Mesothelial cell of epicardium (in vitro differentiated cells): ENCODE data around the gene NLRP5. TPM values are rescaled to one million over a fixed set of nuclear protein-coding genes. Genes with fewer than 3 reads are reported as not detected.

Source experiments
- DNase-seq, 2 experiments: peaks; one replicate each; pipeline ENCODE4 v3.0.0; 2021; ENCODE audit warnings: low spot score in 2 of 2; ENCODE audit not compliant: unreplicated experiment in 2 of 2
- H3K27ac Mint-ChIP-seq: 2 replicates; pipeline ENCODE4 v1.8.0; 2021; ENCODE audit warnings: mixed read lengths
- H3K27me3 Mint-ChIP-seq: 2 replicates; pipeline ENCODE4 v1.8.0; 2021; ENCODE audit warnings: low read depth, mixed read lengths
- H3K36me3 Mint-ChIP-seq: 2 replicates; pipeline ENCODE4 v1.8.0; 2021; ENCODE audit warnings: mixed read lengths
- H3K4me1 Mint-ChIP-seq: 2 replicates; pipeline ENCODE4 v1.8.0; 2021; ENCODE audit warnings: mixed read lengths
- H3K4me3 Mint-ChIP-seq: 2 replicates; pipeline ENCODE4 v1.8.0; 2021; ENCODE audit warnings: mild to moderate bottlenecking, moderate library complexity, mixed read lengths
- H3K9me3 Mint-ChIP-seq: 2 replicates; pipeline ENCODE4 v1.8.0; 2021; ENCODE audit warnings: mixed read lengths
- total RNA-seq: library from RNA; stranded (reverse); gene quantifications from 3 replicates; pipeline ENCODE4 v1.2.1, GENCODE V29; 2021
- TF ChIP-seq, protein P1 (sequence below): fragments of 200-600 bp; sonication (generic); IDR thresholded peaks from one replicate; pipeline ENCODE4 v1.5.0; 2021; ENCODE audit warnings: antibody characterized with exemption; ENCODE audit not compliant: unreplicated experiment

NLRP5 gene
- total RNA-seq, 1 donor from 2014 or later: not detected

DNA sequence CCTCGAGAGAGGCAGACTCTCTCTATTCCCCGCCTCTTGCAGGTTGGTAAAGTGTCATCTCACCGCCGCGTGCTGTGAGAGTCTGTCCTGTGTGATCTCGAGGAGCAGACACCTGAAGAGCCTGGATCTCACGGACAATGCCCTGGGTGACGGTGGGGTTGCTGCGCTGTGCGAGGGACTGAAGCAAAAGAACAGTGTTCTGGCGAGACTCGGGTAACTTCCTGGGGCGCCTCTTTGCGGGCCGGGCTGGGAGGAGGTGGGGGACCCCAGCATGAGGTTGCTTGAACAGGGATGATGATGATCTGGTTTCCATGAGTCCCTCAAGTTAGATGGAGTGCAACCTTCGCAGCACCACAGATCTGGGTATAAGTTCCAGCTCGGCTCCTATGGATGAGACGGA, 67.0 kb downstream of the NLRP5 start:
- Mint-ChIP-seq H3K9me3 (peaks cover 56% of the 10 kb centered on the region), H3K4me1 (no peaks in the 10 kb centered on the region), H3K27me3 (no peaks in the 10 kb centered on the region), H3K4me3 (no peak overlapping the region), H3K36me3 (peaks cover 6% of the 10 kb centered on the region), H3K27ac (no peak overlapping the region)
- TF ChIP-seq, protein P1, sequence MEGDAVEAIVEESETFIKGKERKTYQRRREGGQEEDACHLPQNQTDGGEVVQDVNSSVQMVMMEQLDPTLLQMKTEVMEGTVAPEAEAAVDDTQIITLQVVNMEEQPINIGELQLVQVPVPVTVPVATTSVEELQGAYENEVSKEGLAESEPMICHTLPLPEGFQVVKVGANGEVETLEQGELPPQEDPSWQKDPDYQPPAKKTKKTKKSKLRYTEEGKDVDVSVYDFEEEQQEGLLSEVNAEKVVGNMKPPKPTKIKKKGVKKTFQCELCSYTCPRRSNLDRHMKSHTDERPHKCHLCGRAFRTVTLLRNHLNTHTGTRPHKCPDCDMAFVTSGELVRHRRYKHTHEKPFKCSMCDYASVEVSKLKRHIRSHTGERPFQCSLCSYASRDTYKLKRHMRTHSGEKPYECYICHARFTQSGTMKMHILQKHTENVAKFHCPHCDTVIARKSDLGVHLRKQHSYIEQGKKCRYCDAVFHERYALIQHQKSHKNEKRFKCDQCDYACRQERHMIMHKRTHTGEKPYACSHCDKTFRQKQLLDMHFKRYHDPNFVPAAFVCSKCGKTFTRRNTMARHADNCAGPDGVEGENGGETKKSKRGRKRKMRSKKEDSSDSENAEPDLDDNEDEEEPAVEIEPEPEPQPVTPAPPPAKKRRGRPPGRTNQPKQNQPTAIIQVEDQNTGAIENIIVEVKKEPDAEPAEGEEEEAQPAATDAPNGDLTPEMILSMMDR: no peak
- DNase-seq: no peak

DNA sequence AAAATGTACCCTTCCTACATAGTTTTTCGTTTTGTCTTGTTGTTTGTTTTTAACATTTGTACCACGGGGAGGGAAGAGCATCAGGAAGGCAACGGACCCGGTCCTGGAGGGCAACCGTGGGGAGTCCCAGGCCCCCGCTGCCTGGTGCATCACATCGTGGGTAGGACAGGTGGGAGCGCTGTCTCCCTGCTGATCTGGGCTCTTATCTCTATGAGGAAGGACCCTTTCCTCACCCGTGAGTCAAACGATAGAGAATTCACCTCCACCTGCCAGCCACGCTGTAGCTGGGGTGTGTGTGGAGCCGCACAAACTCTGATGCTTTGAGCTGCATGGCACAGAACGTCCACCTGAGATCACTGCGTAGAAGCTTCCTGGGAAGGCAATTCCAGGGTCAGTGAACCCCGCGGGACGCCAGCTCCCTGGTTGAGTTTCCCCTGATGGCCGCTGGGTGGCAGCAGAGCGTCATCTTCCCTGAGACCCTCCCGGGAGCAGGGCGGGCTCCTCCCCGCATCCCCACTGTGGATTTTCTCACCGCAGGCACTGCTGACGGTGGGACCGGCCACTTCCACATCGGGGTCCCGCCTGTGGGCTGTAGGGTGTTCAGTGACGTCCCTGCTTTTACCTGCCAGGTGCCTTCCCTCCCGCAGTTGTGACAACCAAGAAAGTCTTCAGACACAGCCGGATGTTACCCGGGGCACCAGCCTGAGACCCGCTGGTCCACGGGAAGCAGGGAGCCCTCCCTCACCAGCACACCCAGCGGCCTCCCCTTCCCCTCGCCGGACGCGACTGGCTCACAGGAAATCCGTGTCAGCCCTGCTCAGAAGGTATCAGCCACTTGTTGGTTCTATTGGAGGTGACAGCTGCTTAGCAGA, 79.8 kb downstream of the NLRP5 start:
- peak overlapping the region; percentile 51 for H3K4me3 Mint-ChIP-seq
- peaks cover 15% of the 10 kb centered on the region for H3K9me3 Mint-ChIP-seq
- no peak overlapping the region for H3K27ac Mint-ChIP-seq
- H3K36me3 Mint-ChIP-seq: no peaks in the 10 kb centered on the region
- peak in 1 of 2 experiments; percentile 79 for DNase-seq
- peaks cover 15% of the 10 kb centered on the region for H3K27me3 Mint-ChIP-seq
- TF ChIP-seq, protein P1: peak; percentile 85
- H3K4me1 Mint-ChIP-seq: no peaks in the 10 kb centered on the region

DNA sequence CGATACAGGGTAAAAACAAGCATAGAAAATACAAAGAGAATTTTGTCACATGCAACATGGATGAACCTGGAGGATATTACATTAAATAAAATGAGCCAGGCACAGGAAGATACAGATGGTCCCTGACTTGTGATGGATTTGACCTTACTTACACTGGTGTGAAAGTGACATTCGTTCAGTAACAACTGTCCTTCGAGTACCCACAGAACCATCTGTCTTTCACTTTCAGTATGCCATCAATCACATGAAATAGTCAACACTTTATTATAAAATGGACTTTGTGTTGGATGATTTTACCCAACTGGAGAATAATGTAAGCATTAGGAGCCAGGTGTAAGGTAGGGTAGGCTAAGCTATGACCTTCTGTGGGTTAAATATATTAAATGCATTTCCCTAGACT, 83.1 kb downstream of the NLRP5 start:
- Mint-ChIP-seq H3K4me1 (no peaks in the 10 kb centered on the region), H3K9me3 (no peaks in the 10 kb centered on the region), H3K36me3 (no peaks in the 10 kb centered on the region), H3K27ac (no peak overlapping the region), H3K4me3 (no peak overlapping the region), H3K27me3 (peaks cover 17% of the 10 kb centered on the region)
- DNase-seq: no peak
- TF ChIP-seq, protein P1: no peak

DNA sequence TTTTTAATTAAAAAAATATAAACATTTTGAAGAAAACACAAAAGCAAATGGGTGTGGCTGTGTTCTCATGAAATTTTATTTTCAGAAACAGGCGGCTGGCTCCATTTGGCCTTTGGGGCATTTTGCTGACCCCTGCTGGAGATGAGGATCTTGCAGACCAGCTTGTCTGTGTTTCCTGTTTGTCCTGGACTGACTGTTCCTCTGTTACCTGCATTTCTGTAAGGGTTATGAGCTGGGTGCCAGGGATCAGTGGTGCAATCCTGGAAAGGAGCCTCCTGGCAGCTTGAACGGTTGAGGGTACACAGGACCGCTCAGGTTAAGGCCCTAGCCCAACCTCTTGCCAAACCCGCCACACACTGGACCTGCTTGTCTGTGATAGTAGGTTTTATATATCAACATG, 84.6 kb downstream of the NLRP5 start:
- TF ChIP-seq, protein P1: no peak
- Mint-ChIP-seq H3K36me3 (no peaks in the 10 kb centered on the region), H3K9me3 (no peaks in the 10 kb centered on the region), H3K27me3 (peaks cover 12% of the 10 kb centered on the region), H3K4me1 (no peaks in the 10 kb centered on the region), H3K27ac (no peak overlapping the region), H3K4me3 (no peak overlapping the region)
- DNase-seq: no peak

DNA sequence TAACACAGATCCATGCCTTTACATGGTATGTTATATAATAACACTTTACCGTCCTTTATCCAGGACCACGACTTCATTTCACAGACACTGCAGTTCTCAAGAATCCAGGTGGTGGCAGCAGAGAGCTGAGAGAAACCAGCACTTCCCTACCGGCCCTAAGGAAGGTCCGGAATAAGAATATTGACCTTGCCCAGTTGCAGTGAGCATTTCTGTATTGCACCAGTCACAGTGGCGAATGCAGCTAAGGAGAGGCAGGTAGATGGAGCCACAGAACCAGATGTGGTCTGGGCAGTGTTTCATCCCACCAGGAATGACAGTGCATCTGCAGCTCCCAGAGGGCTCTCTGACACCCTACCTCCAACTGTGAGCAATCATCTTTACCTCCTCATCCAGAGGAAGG, 89.9 kb downstream of the NLRP5 start:
- Mint-ChIP-seq H3K4me1 (peaks cover 9% of the 10 kb centered on the region), H3K27me3 (peaks cover 25% of the 10 kb centered on the region), H3K36me3 (no peaks in the 10 kb centered on the region), H3K4me3 (no peak overlapping the region), H3K27ac (no peak overlapping the region), H3K9me3 (no peaks in the 10 kb centered on the region)
- peak in 1 of 2 experiments; percentile 63 for DNase-seq
- TF ChIP-seq, protein P1: peak; percentile 84
